HL-60 (cell line): Measurements from ENCODE around the gene MICALL2.

Source experiments
- DNase-seq, 2 experiments: peaks; one replicate each; pipeline ENCODE4 v3.0.0-alpha.2; 2010 to 2020; ENCODE audit warnings: low read depth in 1 of 2, low spot score in 1 of 2
- H3K27ac ChIP-seq: fragments of 250-450 bp; sonication (Bioruptor Pico); replicated peaks from 2 replicates; pipeline ENCODE4 v1.5.1; 2020; ENCODE audit warnings: mild to moderate bottlenecking, moderate library complexity
- H3K27me3 ChIP-seq: fragments of 250-450 bp; sonication (Bioruptor Pico); 2 replicates; pipeline ENCODE4 v1.5.1; 2021; ENCODE audit warnings: mild to moderate bottlenecking, moderate library complexity; ENCODE audit not compliant: insufficient read depth, poor library complexity, severe bottlenecking
- H3K4me3 ChIP-seq: replicated peaks from 2 replicates; pipeline ENCODE4 v1.5.1; 2011; ENCODE audit warnings: mild to moderate bottlenecking, control low read depth, low read length; ENCODE audit not compliant: insufficient read depth
- GABPA ChIP-seq: IDR thresholded peaks from 2 replicates; pipeline ENCODE4 v1.6.1; 2012; ENCODE audit warnings: low read depth
- POLR2AphosphoS5 ChIP-seq: IDR thresholded peaks from 2 replicates; pipeline ENCODE4 v1.6.1; 2012; ENCODE audit warnings: low read depth
- SPI1 ChIP-seq: IDR thresholded peaks from 2 replicates; pipeline ENCODE4 v1.6.1; 2012; ENCODE audit warnings: low read depth, mild to moderate bottlenecking, borderline replicate concordance
- TF ChIP-seq, protein P1 (sequence below): IDR thresholded peaks from 2 replicates; pipeline ENCODE4 v1.6.1; 2012; ENCODE audit warnings: low read depth; ENCODE audit not compliant: insufficient replicate concordance
- TF ChIP-seq, protein P2 (sequence below): IDR thresholded peaks from one replicate; pipeline ENCODE4 v1.5.1; 2011; ENCODE audit warnings: low read length, control low read depth, inconsistent platforms; ENCODE audit not compliant: insufficient read depth

The MICALL2 gene

DNA sequence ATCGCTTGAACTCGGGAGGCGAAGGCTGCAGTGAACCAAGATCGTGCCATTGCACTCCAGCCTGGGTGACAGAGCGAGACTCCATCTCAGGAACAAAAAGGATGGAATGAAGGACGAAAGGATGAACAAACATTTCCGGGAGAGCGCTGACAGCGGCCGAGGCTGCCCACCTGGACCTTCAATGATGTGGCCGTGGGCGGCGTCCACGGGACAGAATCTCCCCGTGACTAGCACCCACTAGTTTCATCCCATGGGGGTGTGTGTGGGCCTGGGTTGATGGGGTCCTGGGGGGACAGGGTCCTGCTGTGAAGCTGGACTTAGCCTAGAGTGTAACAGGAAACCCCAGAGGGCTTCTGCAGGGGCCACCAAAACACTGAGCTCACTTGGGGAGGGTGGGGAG lies 32.8 kb downstream of the MICALL2 start:
- no peak overlapping the region for H3K4me3 ChIP-seq
- TF ChIP-seq GABPA (no peak), POLR2AphosphoS5 (no peak), SPI1 (no peak)
- TF ChIP-seq, protein P1, sequence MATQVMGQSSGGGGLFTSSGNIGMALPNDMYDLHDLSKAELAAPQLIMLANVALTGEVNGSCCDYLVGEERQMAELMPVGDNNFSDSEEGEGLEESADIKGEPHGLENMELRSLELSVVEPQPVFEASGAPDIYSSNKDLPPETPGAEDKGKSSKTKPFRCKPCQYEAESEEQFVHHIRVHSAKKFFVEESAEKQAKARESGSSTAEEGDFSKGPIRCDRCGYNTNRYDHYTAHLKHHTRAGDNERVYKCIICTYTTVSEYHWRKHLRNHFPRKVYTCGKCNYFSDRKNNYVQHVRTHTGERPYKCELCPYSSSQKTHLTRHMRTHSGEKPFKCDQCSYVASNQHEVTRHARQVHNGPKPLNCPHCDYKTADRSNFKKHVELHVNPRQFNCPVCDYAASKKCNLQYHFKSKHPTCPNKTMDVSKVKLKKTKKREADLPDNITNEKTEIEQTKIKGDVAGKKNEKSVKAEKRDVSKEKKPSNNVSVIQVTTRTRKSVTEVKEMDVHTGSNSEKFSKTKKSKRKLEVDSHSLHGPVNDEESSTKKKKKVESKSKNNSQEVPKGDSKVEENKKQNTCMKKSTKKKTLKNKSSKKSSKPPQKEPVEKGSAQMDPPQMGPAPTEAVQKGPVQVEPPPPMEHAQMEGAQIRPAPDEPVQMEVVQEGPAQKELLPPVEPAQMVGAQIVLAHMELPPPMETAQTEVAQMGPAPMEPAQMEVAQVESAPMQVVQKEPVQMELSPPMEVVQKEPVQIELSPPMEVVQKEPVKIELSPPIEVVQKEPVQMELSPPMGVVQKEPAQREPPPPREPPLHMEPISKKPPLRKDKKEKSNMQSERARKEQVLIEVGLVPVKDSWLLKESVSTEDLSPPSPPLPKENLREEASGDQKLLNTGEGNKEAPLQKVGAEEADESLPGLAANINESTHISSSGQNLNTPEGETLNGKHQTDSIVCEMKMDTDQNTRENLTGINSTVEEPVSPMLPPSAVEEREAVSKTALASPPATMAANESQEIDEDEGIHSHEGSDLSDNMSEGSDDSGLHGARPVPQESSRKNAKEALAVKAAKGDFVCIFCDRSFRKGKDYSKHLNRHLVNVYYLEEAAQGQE: no peak
- TF ChIP-seq, protein P2, sequence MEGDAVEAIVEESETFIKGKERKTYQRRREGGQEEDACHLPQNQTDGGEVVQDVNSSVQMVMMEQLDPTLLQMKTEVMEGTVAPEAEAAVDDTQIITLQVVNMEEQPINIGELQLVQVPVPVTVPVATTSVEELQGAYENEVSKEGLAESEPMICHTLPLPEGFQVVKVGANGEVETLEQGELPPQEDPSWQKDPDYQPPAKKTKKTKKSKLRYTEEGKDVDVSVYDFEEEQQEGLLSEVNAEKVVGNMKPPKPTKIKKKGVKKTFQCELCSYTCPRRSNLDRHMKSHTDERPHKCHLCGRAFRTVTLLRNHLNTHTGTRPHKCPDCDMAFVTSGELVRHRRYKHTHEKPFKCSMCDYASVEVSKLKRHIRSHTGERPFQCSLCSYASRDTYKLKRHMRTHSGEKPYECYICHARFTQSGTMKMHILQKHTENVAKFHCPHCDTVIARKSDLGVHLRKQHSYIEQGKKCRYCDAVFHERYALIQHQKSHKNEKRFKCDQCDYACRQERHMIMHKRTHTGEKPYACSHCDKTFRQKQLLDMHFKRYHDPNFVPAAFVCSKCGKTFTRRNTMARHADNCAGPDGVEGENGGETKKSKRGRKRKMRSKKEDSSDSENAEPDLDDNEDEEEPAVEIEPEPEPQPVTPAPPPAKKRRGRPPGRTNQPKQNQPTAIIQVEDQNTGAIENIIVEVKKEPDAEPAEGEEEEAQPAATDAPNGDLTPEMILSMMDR: no peak
- DNase-seq: no peak
- peaks cover 10% of the 10 kb centered on the region for H3K27me3 ChIP-seq
- no peak overlapping the region for H3K27ac ChIP-seq

DNA sequence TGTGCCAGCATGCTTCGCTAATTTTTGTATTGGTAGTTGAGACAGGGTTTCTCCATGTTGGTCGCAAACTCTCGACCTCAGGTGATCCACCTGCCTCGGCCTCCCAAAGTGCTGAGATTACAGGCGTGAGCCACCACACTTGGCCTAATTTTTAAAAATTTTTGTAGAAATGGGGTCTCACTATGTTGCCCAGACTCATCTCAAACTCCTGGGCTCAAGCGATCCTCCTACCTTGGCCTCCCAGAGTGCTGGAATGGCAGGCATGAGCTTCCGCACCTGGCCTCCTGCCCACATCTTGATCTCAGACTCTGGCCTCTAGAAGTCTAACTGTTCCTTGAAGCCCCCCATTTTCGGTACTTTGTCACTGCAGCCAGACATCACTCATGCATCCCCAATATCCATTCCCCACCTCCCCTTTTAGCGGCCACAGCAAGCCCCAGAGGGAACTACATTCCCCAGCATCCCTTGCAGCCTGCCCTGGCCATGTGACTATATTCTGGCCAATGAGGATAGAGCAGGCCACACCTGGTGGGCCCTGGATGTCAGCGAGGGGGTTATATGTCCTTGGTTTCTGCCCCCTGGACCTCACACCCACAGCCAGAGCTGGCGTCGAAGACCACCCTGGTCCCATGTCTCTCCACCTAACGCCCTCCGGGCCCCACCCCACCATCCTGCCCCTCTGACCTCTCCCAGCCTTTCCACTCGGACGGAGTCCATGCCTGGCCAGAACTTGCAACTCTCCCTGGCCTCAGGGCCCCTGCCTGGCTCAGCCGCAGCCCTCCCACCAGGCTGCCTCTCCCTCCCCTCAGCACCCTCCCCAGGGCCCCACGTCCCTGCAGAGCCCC lies 33.8 kb downstream of the MICALL2 start:
- TF ChIP-seq POLR2AphosphoS5 (no peak), GABPA (no peak), SPI1 (no peak)
- TF ChIP-seq, protein P2: no peak
- TF ChIP-seq, protein P1: no peak
- no peak for DNase-seq
- Histone ChIP-seq H3K27ac (no peak overlapping the region), H3K4me3 (no peak overlapping the region), H3K27me3 (peaks cover 10% of the 10 kb centered on the region)

DNA sequence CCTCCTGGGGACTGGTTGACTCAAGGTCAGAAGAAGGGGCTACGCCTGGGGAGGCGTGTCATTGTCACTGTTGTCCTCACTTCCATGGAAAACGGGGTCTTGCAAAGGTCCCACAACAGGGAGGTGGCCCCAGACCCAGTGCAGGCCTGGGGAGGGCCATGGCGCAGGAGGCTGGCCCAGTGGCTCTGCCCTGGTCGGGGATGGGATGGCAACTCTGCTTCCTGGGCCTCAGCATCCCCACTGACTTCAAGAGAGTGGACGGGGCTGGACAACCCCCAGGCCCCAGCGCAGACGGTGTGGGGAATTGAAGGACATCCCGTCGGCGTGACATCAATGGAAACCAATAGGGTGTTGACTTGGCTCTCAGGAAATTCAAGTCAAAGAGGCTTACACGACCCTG lies 35.2 kb downstream of the MICALL2 start:
- no peak for TF ChIP-seq POLR2AphosphoS5
- TF ChIP-seq GABPA: no peak
- no peak for TF ChIP-seq SPI1
- TF ChIP-seq, protein P2: no peak
- TF ChIP-seq, protein P1: no peak
- Histone ChIP-seq H3K27me3 (peaks cover 10% of the 10 kb centered on the region), H3K4me3 (no peak overlapping the region), H3K27ac (no peak overlapping the region)
- no peak for DNase-seq
